OCI-LY7 (cell line): Measurements from ENCODE around the gene UEVLD. TPM values are rescaled to one million over a fixed set of nuclear protein-coding genes. Genes with fewer than 3 reads are reported as not detected.

Source experiments
- BruUV-seq: library from RNA; stranded (reverse); fragments of 400-500 nt; replicated peaks from 2 replicates; lab custom pipeline; 2021; lab: Mats Ljungman, UMichigan
- CTCF ChIA-PET: fragments of 300-600 bp; sonication (Branson Sonifier 250); formaldehyde crosslinking; loops from one replicate; lab custom pipeline; 2022; ENCODE audit warnings: antibody characterized with exemption; ENCODE audit not compliant: unreplicated experiment; lab: Charles Lee
- POLR2A ChIA-PET: fragments of 300-600 bp; sonication (Branson Sonifier 250); formaldehyde crosslinking; loops from one replicate; lab custom pipeline; 2022; ENCODE audit warnings: antibody characterized with exemption; lab: Charles Lee
- DNase-seq: peaks from one replicate; pipeline ENCODE4 v3.0.0-alpha.2; 2015; ENCODE audit warnings: low spot score
- H2AFZ ChIP-seq: fragments of 200-600 bp; sonication (generic), shearing (Covaris generic); 2 replicates; pipeline ENCODE4 v1.6.1; 2014; ENCODE audit warnings: mild to moderate bottlenecking, antibody characterized with exemption, low read length, moderate library complexity
- H3K27ac ChIP-seq: fragments of 200-600 bp; sonication (generic); 2 replicates; pipeline ENCODE4 v1.5.1; 2014; ENCODE audit warnings: mixed run types, low read depth, mild to moderate bottlenecking, moderate library complexity, low read length, inconsistent platforms; ENCODE audit not compliant: poor library complexity, severe bottlenecking
- H3K36me3 ChIP-seq: fragments of 200-600 bp; sonication (generic); 2 replicates; pipeline ENCODE4 v1.6.1; 2014; ENCODE audit warnings: mild to moderate bottlenecking, antibody characterized with exemption, low read length, moderate library complexity, mixed read lengths; ENCODE audit not compliant: insufficient read depth
- H3K4me1 ChIP-seq: fragments of 200-600 bp; sonication (generic); 2 replicates; pipeline ENCODE4 v1.5.1; 2014; ENCODE audit warnings: mild to moderate bottlenecking, low read length; ENCODE audit not compliant: insufficient read depth, poor library complexity, severe bottlenecking
- H3K4me2 ChIP-seq: fragments of 200-600 bp; sonication (generic); 2 replicates; pipeline ENCODE4 v1.6.1; 2014; ENCODE audit warnings: mild to moderate bottlenecking, low read length
- H3K4me3 ChIP-seq: fragments of 200-600 bp; sonication (generic); 2 replicates; pipeline ENCODE4 v1.5.1; 2014; ENCODE audit warnings: mild to moderate bottlenecking, low read depth, low read length; ENCODE audit not compliant: poor library complexity, severe bottlenecking
- H3K79me2 ChIP-seq: fragments of 200-600 bp; sonication (generic); 2 replicates; pipeline ENCODE4 v1.6.1; 2016; ENCODE audit warnings: low read depth, mild to moderate bottlenecking, low read length, moderate library complexity, mixed read lengths; ENCODE audit not compliant: insufficient read depth
- H3K9me2 ChIP-seq: fragments of 200-600 bp; sonication (generic); 2 replicates; pipeline ENCODE4 v1.6.1; 2016; ENCODE audit warnings: mild to moderate bottlenecking, low read length, mixed read lengths; ENCODE audit not compliant: insufficient read depth
- H3K9me3 ChIP-seq: fragments of 200-600 bp; sonication (generic); 2 replicates; pipeline ENCODE4 v1.6.1; 2014; ENCODE audit warnings: mild to moderate bottlenecking, mixed run types, low read length, mixed read lengths
- H4K20me1 ChIP-seq: fragments of 200-600 bp; sonication (generic); 2 replicates; pipeline ENCODE4 v1.6.1; 2014; ENCODE audit warnings: mild to moderate bottlenecking, antibody characterized with exemption, low read length, moderate library complexity, mixed read lengths; ENCODE audit not compliant: insufficient read depth
- CTCF ChIP-seq: fragments of 200-600 bp; sonication (generic); conservative IDR thresholded peaks from 2 replicates; pipeline ENCODE4 v1.5.1; 2014; ENCODE audit warnings: mild to moderate bottlenecking, antibody characterized with exemption, low read length, moderate library complexity, mixed read lengths
- EZH2phosphoT487 ChIP-seq: fragments of 200-600 bp; sonication (generic); IDR thresholded peaks from 2 replicates; pipeline ENCODE4 v1.6.1; 2018; ENCODE audit warnings: low read depth, borderline replicate concordance, mild to moderate bottlenecking, mixed run types, antibody characterized with exemption, low read length, moderate library complexity, mixed read lengths
- intact Hi-C: fragments of 100-400 bp; cut with micrococcal nuclease; formaldehyde crosslinking; loops from one replicate; pipeline ENCODE4 v1.10.0; 2022; ENCODE audit not compliant: unreplicated experiment
- total RNA-seq, 2 experiments: library from RNA; depleted of rRNA in 1 of 2; stranded (reverse); fragments of >200 nt in 1 of 2; shearing (Covaris generic) in 1 of 2; gene quantifications; 2 replicates each; pipeline ENCODE4 v1.2.3, GENCODE V29; 2014 to 2022

Gene UEVLD
- total RNA-seq, 2 experiments from 2014 or later, result 1.5 to 3.5 TPM

- no peak overlapping the region for H3K27ac ChIP-seq
- DNase-seq, result no peak
- no peak overlapping the region for H3K4me2 ChIP-seq
- no peaks in the 10 kb centered on the region for H3K9me3 ChIP-seq
- no peaks in the 10 kb centered on the region for H4K20me1 ChIP-seq
- no peak for TF ChIP-seq EZH2phosphoT487
- TF ChIP-seq CTCF, result no peak
- intact Hi-C loops, result no loop called here
- BruUV-seq, result no TSS peak
- ChIA-PET CTCF (no interaction called here), POLR2A (interaction anchor here (0.5 to 4.3 kb wide), 6 partner anchors 9 to 1878 kb away, joined by 3 to 43 read pairs (median 4); partner anchors contain the start of gene SPTY2D1)
- H3K4me1 ChIP-seq, result peaks cover 11% of the 10 kb centered on the region
- no peaks in the 10 kb centered on the region for H3K9me2 ChIP-seq
- no peak overlapping the region for H3K4me3 ChIP-seq
- peaks cover 84% of the 10 kb centered on the region for H3K79me2 ChIP-seq
- no peak overlapping the region for H2AFZ ChIP-seq
- peaks cover 12% of the 10 kb centered on the region; the same call in 1 of the 2 replicates for H3K36me3 ChIP-seq
Measured at GRCh38 chr11:18624161-18624560, 35.6 kb upstream of the UEVLD start.

- intact Hi-C loops, result no loop called here
- POLR2A ChIA-PET, result interaction anchor here (4.3 kb wide), 1 partner anchor 9 kb away, joined by 43 read pairs; the partner anchor contains the start of gene SPTY2D1
Measured at GRCh38 chr11:18623707-18624106, 35.2 kb upstream of the UEVLD start.

More at GRCh38 chr11:18623707-18624106, 35.2 kb upstream of the UEVLD start:
- peaks cover 6% of the 10 kb centered on the region for H3K4me1 ChIP-seq
- no peaks in the 10 kb centered on the region for H3K9me2 ChIP-seq
- H3K27ac ChIP-seq, result no peak overlapping the region
- H3K4me2 ChIP-seq, result no peak overlapping the region
- CTCF ChIA-PET, result no interaction called here
- H3K4me3 ChIP-seq, result no peak overlapping the region
- H4K20me1 ChIP-seq, result no peaks in the 10 kb centered on the region
- H3K9me3 ChIP-seq, result no peaks in the 10 kb centered on the region
- DNase-seq, result no peak
- no peak for TF ChIP-seq EZH2phosphoT487
- TF ChIP-seq CTCF, result no peak
- peaks cover 83% of the 10 kb centered on the region for H3K79me2 ChIP-seq
- no peak overlapping the region for H2AFZ ChIP-seq
- no TSS peak for BruUV-seq
- H3K36me3 ChIP-seq, result peaks cover 12% of the 10 kb centered on the region; the same call in 1 of the 2 replicates
